ENCODE results near the gene SLC25A45. TPM values are rescaled to one million over a fixed set of nuclear protein-coding genes. Genes with fewer than 3 reads are reported as not detected.
A peak's percentile ranks its signal among the peaks of the same experiment; 100 is the strongest.

Gene SLC25A45
- total RNA-seq, 1 donor from 2014 or later = 1.9 TPM

- no peaks in the 10 kb centered on the region for H3K4me1 ChIP-seq (ENCODE audit: insufficient read depth, low read length)
- TF ChIP-seq CTCF (IDR thresholded peaks at IDR 0.05; ENCODE audit: insufficient read depth, low read depth, low read length) = no peak
- no peak for TF ChIP-seq EZH2 (IDR thresholded peaks at IDR 0.05; ENCODE audit: insufficient read depth, low read length)
- H2AFZ ChIP-seq (ENCODE audit: low read depth, low read length) = no peak overlapping the region
- peaks cover 26% of the 10 kb centered on the region for H4K20me1 ChIP-seq (ENCODE audit: insufficient read depth, low read length)
- H3K27me3 ChIP-seq (ENCODE audit: insufficient read depth, low read length) = no peaks in the 10 kb centered on the region
- peaks cover 16% of the 10 kb centered on the region for H3K79me2 ChIP-seq (ENCODE audit: insufficient read depth, low read length)
- H3K4me3 Mint-ChIP-seq (ENCODE audit: unreplicated experiment) = no peak overlapping the region
- no peaks in the 10 kb centered on the region for H3K27me3 Mint-ChIP-seq (ENCODE audit: low read depth, unreplicated experiment)
- H3K27ac ChIP-seq (ENCODE audit: low read depth, low read length) = no peak overlapping the region
- H3K27ac Mint-ChIP-seq (ENCODE audit: unreplicated experiment) = no peak overlapping the region
- FAIRE-seq (no peak), DNase-seq (ENCODE audit: low read depth) (no peak)
- H3K36me3 Mint-ChIP-seq (ENCODE audit: low read depth, unreplicated experiment) = peaks cover 19% of the 10 kb centered on the region
- no peaks in the 10 kb centered on the region for H3K9me3 ChIP-seq (ENCODE audit: insufficient read depth, low read depth, low read length)
- H3K4me2 ChIP-seq (ENCODE audit: low read length) = no peak overlapping the region
- H3K36me3 ChIP-seq (ENCODE audit: insufficient read depth, low read length) = peaks cover 13% of the 10 kb centered on the region
- no peak overlapping the region for H3K4me3 ChIP-seq (ENCODE audit: insufficient read depth, low read depth, low read length)
- no peak overlapping the region for H3K9ac ChIP-seq (ENCODE audit: low read length)
- peaks cover 5% of the 10 kb centered on the region for H3K4me1 Mint-ChIP-seq (ENCODE audit: low read depth, unreplicated experiment)
- H3K9me3 Mint-ChIP-seq (ENCODE audit: unreplicated experiment) = no peaks in the 10 kb centered on the region
These were observed 18.0 kb upstream of the SLC25A45 start for GRCh38 chr11:65400307-65401072.

- peaks cover 30% of the 10 kb centered on the region for H4K20me1 ChIP-seq (ENCODE audit: insufficient read depth, low read length)
- Mint-ChIP-seq H3K4me3 (ENCODE audit: unreplicated experiment) (peak overlapping the region; percentile 60), H3K27ac (ENCODE audit: unreplicated experiment) (no peak overlapping the region), H3K36me3 (ENCODE audit: low read depth, unreplicated experiment) (peaks cover 21% of the 10 kb centered on the region), H3K27me3 (ENCODE audit: low read depth, unreplicated experiment) (no peaks in the 10 kb centered on the region), H3K4me1 (ENCODE audit: low read depth, unreplicated experiment) (peaks cover 2% of the 10 kb centered on the region), H3K9me3 (ENCODE audit: unreplicated experiment) (no peaks in the 10 kb centered on the region)
- FAIRE-seq = no peak
- no peaks in the 10 kb centered on the region for H3K4me1 ChIP-seq (ENCODE audit: insufficient read depth, low read length)
- DNase-seq (ENCODE audit: low read depth) = no peak
- no peak overlapping the region for H3K9ac ChIP-seq (ENCODE audit: low read length)
- peaks cover 13% of the 10 kb centered on the region for H3K36me3 ChIP-seq (ENCODE audit: insufficient read depth, low read length)
- H3K9me3 ChIP-seq (ENCODE audit: insufficient read depth, low read depth, low read length) = no peaks in the 10 kb centered on the region
- H2AFZ ChIP-seq (ENCODE audit: low read depth, low read length) = no peak overlapping the region
- H3K4me3 ChIP-seq (ENCODE audit: insufficient read depth, low read depth, low read length) = no peak overlapping the region
- TF ChIP-seq EZH2 (IDR thresholded peaks at IDR 0.05; ENCODE audit: insufficient read depth, low read length) (no peak), CTCF (IDR thresholded peaks at IDR 0.05; ENCODE audit: insufficient read depth, low read depth, low read length) (no peak)
- peaks cover 16% of the 10 kb centered on the region for H3K79me2 ChIP-seq (ENCODE audit: insufficient read depth, low read length)
- H3K27me3 ChIP-seq (ENCODE audit: insufficient read depth, low read length) = no peaks in the 10 kb centered on the region
- H3K27ac ChIP-seq (ENCODE audit: low read depth, low read length) = no peak overlapping the region
- no peak overlapping the region for H3K4me2 ChIP-seq (ENCODE audit: low read length)
These were observed 17.4 kb upstream of the SLC25A45 start for GRCh38 chr11:65399845-65400244.

GRCh38 chr11:65399249-65399648 lies 16.8 kb upstream of the SLC25A45 start:
- Mint-ChIP-seq H3K4me1 (ENCODE audit: low read depth, unreplicated experiment) (peaks cover 2% of the 10 kb centered on the region), H3K9me3 (ENCODE audit: unreplicated experiment) (no peaks in the 10 kb centered on the region), H3K27ac (ENCODE audit: unreplicated experiment) (peak overlapping the region; percentile 26), H3K4me3 (ENCODE audit: unreplicated experiment) (peak overlapping the region; percentile 60), H3K27me3 (ENCODE audit: low read depth, unreplicated experiment) (no peaks in the 10 kb centered on the region), H3K36me3 (ENCODE audit: low read depth, unreplicated experiment) (peaks cover 18% of the 10 kb centered on the region)
- no peaks in the 10 kb centered on the region for H3K9me3 ChIP-seq (ENCODE audit: insufficient read depth, low read depth, low read length)
- no peak overlapping the region for H3K27ac ChIP-seq (ENCODE audit: low read depth, low read length)
- FAIRE-seq = no peak
- no peak overlapping the region for H3K4me2 ChIP-seq (ENCODE audit: low read length)
- no peak overlapping the region for H2AFZ ChIP-seq (ENCODE audit: low read depth, low read length)
- no peak overlapping the region for H3K4me3 ChIP-seq (ENCODE audit: insufficient read depth, low read depth, low read length)
- no peak for TF ChIP-seq EZH2 (IDR thresholded peaks at IDR 0.05; ENCODE audit: insufficient read depth, low read length)
- TF ChIP-seq CTCF (IDR thresholded peaks at IDR 0.05; ENCODE audit: insufficient read depth, low read depth, low read length) = no peak
- no peaks in the 10 kb centered on the region for H3K4me1 ChIP-seq (ENCODE audit: insufficient read depth, low read length)
- H4K20me1 ChIP-seq (ENCODE audit: insufficient read depth, low read length) = peaks cover 30% of the 10 kb centered on the region
- DNase-seq (ENCODE audit: low read depth) = no peak
- peaks cover 13% of the 10 kb centered on the region for H3K36me3 ChIP-seq (ENCODE audit: insufficient read depth, low read length)
- H3K27me3 ChIP-seq (ENCODE audit: insufficient read depth, low read length) = no peaks in the 10 kb centered on the region
- peaks cover 16% of the 10 kb centered on the region for H3K79me2 ChIP-seq (ENCODE audit: insufficient read depth, low read length)
- no peak overlapping the region for H3K9ac ChIP-seq (ENCODE audit: low read length)
